IMR-90 (cell line): ENCODE data around the gene GPRC5B. TPM values are rescaled to one million over a fixed set of nuclear protein-coding genes. Genes with fewer than 3 reads are reported as not detected.

ENCODE experiments used
- ATAC-seq: fragments of 200-7000 bp; cut with Tn5 transposase; 2 replicates; pipeline ENCODE4 v1.9.1; 2020; ENCODE audit warnings: low read depth, mild to moderate bottlenecking, moderate library complexity
- BruUV-seq: library from RNA; stranded (reverse); fragments of 400-500 nt; replicated peaks from 2 replicates; lab custom pipeline; 2021; lab: Mats Ljungman, UMichigan
- CTCF ChIA-PET: fragments of 300-600 bp; formaldehyde crosslinking; extraction: SDS; loops from one replicate; lab custom pipeline; 2021; ENCODE audit warnings: antibody characterized with exemption; lab: Yijun Ruan, JAX
- POLR2A ChIA-PET: fragments of 300-600 bp; sonication (Branson Sonifier 250); formaldehyde crosslinking; loops from one replicate; lab custom pipeline; 2022; ENCODE audit warnings: antibody characterized with exemption; ENCODE audit not compliant: unreplicated experiment; lab: Charles Lee
- DNase-seq: peaks from one replicate; pipeline ENCODE4 v3.0.0; 2013
- H2AFZ ChIP-seq: replicated peaks from 2 replicates; pipeline ENCODE3; 2013; ENCODE audit warnings: low read length, mild to moderate bottlenecking; ENCODE audit not compliant: poor library complexity
- H2AK5ac ChIP-seq: 2 replicates; pipeline ENCODE4 v1.6.1; 2013; ENCODE audit warnings: low read depth, low read length, inconsistent platforms
- H2AK9ac ChIP-seq: replicated peaks from 2 replicates; pipeline ENCODE3; 2013; ENCODE audit warnings: mild to moderate bottlenecking, low read depth, low read length, moderate library complexity; ENCODE audit not compliant: poor library complexity
- H2BK120ac ChIP-seq: 2 replicates; pipeline ENCODE4 v1.6.1; 2013; ENCODE audit warnings: low read depth, low read length, inconsistent platforms
- H2BK15ac ChIP-seq: 3 replicates; pipeline ENCODE4 v1.6.1; 2013; ENCODE audit warnings: low read depth, low read length, inconsistent platforms
- H2BK20ac ChIP-seq: 2 replicates; pipeline ENCODE4 v1.6.1; 2013; ENCODE audit warnings: low read depth, mild to moderate bottlenecking, inconsistent platforms, low read length, moderate library complexity
- H2BK5ac ChIP-seq: 2 replicates; pipeline ENCODE4 v1.6.1; 2013; ENCODE audit warnings: mild to moderate bottlenecking, low read depth, low read length, inconsistent platforms; ENCODE audit not compliant: poor library complexity, severe bottlenecking
- H3K14ac ChIP-seq: replicated peaks from 2 replicates; pipeline ENCODE4 v1.6.1; 2013; ENCODE audit warnings: low read depth, low read length, inconsistent platforms
- H3K18ac ChIP-seq: 2 replicates; pipeline ENCODE4 v1.6.1; 2013; ENCODE audit warnings: low read depth, low read length, control low read depth
- H3K23ac ChIP-seq: 2 replicates; pipeline ENCODE4 v1.6.1; 2013; ENCODE audit warnings: low read depth, low read length, inconsistent platforms
- H3K27ac ChIP-seq: 2 replicates; pipeline ENCODE4 v1.5.1; 2013; ENCODE audit warnings: mild to moderate bottlenecking, control low read depth, low read length; ENCODE audit not compliant: insufficient read depth
- H3K27me3 ChIP-seq: 2 replicates; pipeline ENCODE4 v1.6.1; 2013; ENCODE audit warnings: low read length; ENCODE audit not compliant: control insufficient read depth, insufficient read depth
- H3K36me3 ChIP-seq: 2 replicates; pipeline ENCODE4 v1.6.1; 2013; ENCODE audit warnings: low read length, mixed read lengths; ENCODE audit not compliant: control insufficient read depth, insufficient read depth
- H3K4ac ChIP-seq: 2 replicates; pipeline ENCODE4 v1.6.1; 2013; ENCODE audit warnings: low read depth, low read length, inconsistent platforms
- H3K4me1 ChIP-seq: 2 replicates; pipeline ENCODE4 v1.6.1; 2013; ENCODE audit warnings: low read length, mixed read lengths; ENCODE audit not compliant: control insufficient read depth, insufficient read depth
- H3K4me2 ChIP-seq: 2 replicates; pipeline ENCODE4 v1.6.1; 2013; ENCODE audit warnings: low read depth, mild to moderate bottlenecking, control low read depth, low read length, moderate library complexity
- H3K4me3 ChIP-seq: 2 replicates; pipeline ENCODE4 v1.5.1; 2013; ENCODE audit warnings: low read depth, mild to moderate bottlenecking, control low read depth, low read length, moderate library complexity; ENCODE audit not compliant: insufficient read depth
- H3K56ac ChIP-seq: 2 replicates; pipeline ENCODE4 v1.6.1; 2013; ENCODE audit warnings: low read length, inconsistent platforms; ENCODE audit not compliant: insufficient read depth; ENCODE audit errors: extremely low read depth
- H3K79me1 ChIP-seq, 2 experiments: 2 replicates each; pipeline ENCODE4 v1.6.1; 2013; ENCODE audit warnings: low read length in 2 of 2, inconsistent platforms in 1 of 2, low read depth in 1 of 2
- H3K9ac ChIP-seq: 2 replicates; pipeline ENCODE4 v1.6.1; 2013; ENCODE audit warnings: low read depth, low read length, control low read depth
- H3K9me1 ChIP-seq: 2 replicates; pipeline ENCODE4 v1.6.1; 2013; ENCODE audit warnings: low read length, inconsistent platforms; ENCODE audit not compliant: insufficient read depth
- H3K9me3 ChIP-seq: 2 replicates; pipeline ENCODE4 v1.6.1; 2013; ENCODE audit warnings: low read length; ENCODE audit not compliant: control insufficient read depth, insufficient read depth
- H4K20me1 ChIP-seq: 2 replicates; pipeline ENCODE4 v1.6.1; 2013; ENCODE audit warnings: low read length, inconsistent platforms; ENCODE audit not compliant: insufficient read depth
- H4K5ac ChIP-seq: 2 replicates; pipeline ENCODE4 v1.6.1; 2013; ENCODE audit warnings: mild to moderate bottlenecking, low read depth, low read length, control low read depth
- H4K8ac ChIP-seq, 2 experiments: 2 replicates each; pipeline ENCODE4 v1.6.1; 2013; ENCODE audit warnings: low read depth in 2 of 2, low read length in 2 of 2, control low read depth in 1 of 2, inconsistent platforms in 1 of 2
- H4K91ac ChIP-seq: 2 replicates; pipeline ENCODE4 v1.6.1; 2013; ENCODE audit warnings: low read depth, low read length, inconsistent platforms; ENCODE audit not compliant: insufficient read depth
- BHLHE40 ChIP-seq: fragments of 150-350 bp; IDR thresholded peaks from 2 replicates; pipeline ENCODE4 v1.6.1; 2016; ENCODE audit warnings: mild to moderate bottlenecking, low read depth, low read length
- CHD1 ChIP-seq: IDR thresholded peaks from 2 replicates; pipeline ENCODE4 v1.6.1; 2012; ENCODE audit warnings: low read depth, low read length, improper control_type of control experiment
- FOS ChIP-seq: fragments of 150-350 bp; IDR thresholded peaks from 2 replicates; pipeline ENCODE4 v1.6.1; 2016; ENCODE audit warnings: low read depth, low read length
- MAFK ChIP-seq: IDR thresholded peaks from 2 replicates; pipeline ENCODE4 v1.6.1; 2012; ENCODE audit warnings: low read depth, low read length, improper control_type of control experiment
- MAZ ChIP-seq: IDR thresholded peaks from 2 replicates; pipeline ENCODE4 v1.6.1; 2012; ENCODE audit warnings: low read depth, mild to moderate bottlenecking, low read length, improper control_type of control experiment, moderate library complexity, borderline replicate concordance
- MXI1 ChIP-seq: IDR thresholded peaks from 2 replicates; pipeline ENCODE4 v1.6.1; 2012; ENCODE audit warnings: low read depth, mild to moderate bottlenecking, low read length, moderate library complexity, borderline replicate concordance
- NFE2L2 ChIP-seq: fragments of 150-350 bp; IDR thresholded peaks from 2 replicates; pipeline ENCODE4 v1.6.1; 2016; ENCODE audit warnings: low read depth, mild to moderate bottlenecking, low read length
- POLR2A ChIP-seq: IDR thresholded peaks from 2 replicates; pipeline ENCODE4 v1.6.1; 2012; ENCODE audit warnings: mild to moderate bottlenecking, low read depth, low read length
- RAD21 ChIP-seq: IDR thresholded peaks from 2 replicates; pipeline ENCODE4 v1.6.1; 2012; ENCODE audit warnings: low read length, improper control_type of control experiment
- RCOR1 ChIP-seq: IDR thresholded peaks from 2 replicates; pipeline ENCODE4 v1.6.1; 2012; ENCODE audit warnings: mild to moderate bottlenecking, low read length, improper control_type of control experiment; ENCODE audit not compliant: insufficient replicate concordance
- RFX5 ChIP-seq: IDR thresholded peaks from 2 replicates; pipeline ENCODE4 v1.8.0; 2012; ENCODE audit warnings: low read depth, mild to moderate bottlenecking, low read length, moderate library complexity
- SMC3 ChIP-seq: fragments of 150-350 bp; IDR thresholded peaks from 2 replicates; pipeline ENCODE4 v1.6.1; 2016; ENCODE audit warnings: low read depth, mild to moderate bottlenecking, antibody characterized with exemption, low read length, moderate library complexity
- WGBS, 2 experiments: methylation state at CpG; one replicate each; pipeline versions ENCODE4 v1.1.5 to v1.1.7; 2013; ENCODE audit warnings: missing lambda C conversion rate in 2 of 2; ENCODE audit not compliant: insufficient read length in 1 of 2; ENCODE audit errors: extremely low coverage in 2 of 2; 5-methylcytosine and 5-hydroxymethylcytosine counted together
- dilution Hi-C: fragments of 300-500 bp; cut with HindIII; formaldehyde crosslinking; loops from one replicate; pipeline ENCODE4 v1.14.3; 2018; ENCODE audit warnings: low sequenced_read_pairs; ENCODE audit not compliant: unreplicated experiment
- in situ Hi-C: fragments of 300-500 bp; cut with MboI; formaldehyde crosslinking; loops from 3 replicates; pipeline ENCODE4 v1.14.3; 2019; ENCODE audit warnings: low sequenced_read_pairs, inconsistent platforms, mixed read lengths
- intact Hi-C: fragments of 100-400 bp; cut with micrococcal nuclease; formaldehyde crosslinking; loops from 2 replicates; pipeline ENCODE4 v1.10.0; 2022
- polyA plus RNA-seq, 3 experiments: library from polyadenylated mRNA; depleted of rRNA; stranded (reverse); fragments of >200 nt; gene quantifications; 2 replicates each; pipeline ENCODE4 v1.2.3, GENCODE V29; 2012; ENCODE audit warnings: low replicate concordance in 1 of 3
- total RNA-seq: library from RNA; depleted of rRNA; stranded (reverse); fragments of >200 nt; gene quantifications from 2 replicates; pipeline ENCODE4 v1.2.3, GENCODE V29; 2012
- TF ChIP-seq, protein P1 (sequence below): fragments of 150-350 bp; IDR thresholded peaks from 2 replicates; pipeline ENCODE4 v1.6.1; 2016; ENCODE audit warnings: low read depth, mild to moderate bottlenecking, low read length, moderate library complexity, borderline replicate concordance
- TF ChIP-seq, protein P2 (sequence below): fragments of 150-350 bp; IDR thresholded peaks from 2 replicates; pipeline ENCODE4 v1.6.1; 2017; ENCODE audit warnings: mild to moderate bottlenecking, antibody characterized with exemption, low read length, low read depth

GPRC5B gene
- total and polyA plus RNA-seq, 2 of the 4 experiments (the other 2 are of a cell fraction), result 2.5 to 8.5 TPM

GRCh38 chr16:19810817-19811731, 73.6 kb downstream of the GPRC5B start:
- Histone ChIP-seq H3K9me3 (peaks cover under 1% of the 10 kb centered on the region; the same call in 1 of the 2 replicates), H3K18ac (peak overlapping the region; percentile 83), H2AFZ (peak overlapping the region; percentile 70), H2BK15ac (peak overlapping the region; percentile 93; the same call in 1 of the 3 replicates), H2AK5ac (peak overlapping the region; percentile 96), H3K36me3 (no peaks in the 10 kb centered on the region), H4K5ac (peak overlapping the region; percentile 70), H3K14ac (peak overlapping the region; percentile 86), H3K23ac (peak overlapping the region; percentile 75), H4K20me1 (no peaks in the 10 kb centered on the region), H4K91ac (peak overlapping the region; percentile 97), H3K4me2 (peak overlapping the region; percentile 88), H3K4ac (peak overlapping the region; percentile 96), H2BK5ac (peak overlapping the region; percentile 99), H3K4me3 (no peak overlapping the region), H2BK120ac (peak overlapping the region; percentile 99), H2BK20ac (peak overlapping the region; percentile 100), H3K9ac (no peak overlapping the region), H3K56ac (peak overlapping the region; percentile 76), H4K8ac (peak overlapping the region in 1 of 2 experiments; percentile 93; a peak in 2 of 4 replicates), H2AK9ac (peak overlapping the region; percentile 90), H3K9me1 (peaks cover 8% of the 10 kb centered on the region), H3K27me3 (no peaks in the 10 kb centered on the region), H3K79me1 (no peaks in the 10 kb centered on the region), H3K4me1 (peaks cover 13% of the 10 kb centered on the region), H3K27ac (peak overlapping the region; percentile 89)
- intact Hi-C loops, result no loop called here
- ATAC-seq (peak; percentile 83), DNase-seq (peak; percentile 95)
- ChIA-PET CTCF (no interaction called here), POLR2A (no interaction called here)
- BruUV-seq, result no TSS peak
- dilution Hi-C loops, result no loop called here
- WGBS, 2 experiments, result 84% methylated on average over 5 of the region's 13 CpGs; no CpG with 5 or more reads in 1 of the 2 experiments
- in situ Hi-C loops, result no loop called here
- TF ChIP-seq, protein P1, sequence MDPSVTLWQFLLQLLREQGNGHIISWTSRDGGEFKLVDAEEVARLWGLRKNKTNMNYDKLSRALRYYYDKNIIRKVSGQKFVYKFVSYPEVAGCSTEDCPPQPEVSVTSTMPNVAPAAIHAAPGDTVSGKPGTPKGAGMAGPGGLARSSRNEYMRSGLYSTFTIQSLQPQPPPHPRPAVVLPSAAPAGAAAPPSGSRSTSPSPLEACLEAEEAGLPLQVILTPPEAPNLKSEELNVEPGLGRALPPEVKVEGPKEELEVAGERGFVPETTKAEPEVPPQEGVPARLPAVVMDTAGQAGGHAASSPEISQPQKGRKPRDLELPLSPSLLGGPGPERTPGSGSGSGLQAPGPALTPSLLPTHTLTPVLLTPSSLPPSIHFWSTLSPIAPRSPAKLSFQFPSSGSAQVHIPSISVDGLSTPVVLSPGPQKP, result no peak
- TF ChIP-seq MXI1 (no peak), RCOR1 (peak; percentile 35), MAFK (peak; percentile 69), FOS (no peak), NFE2L2 (no peak), SMC3 (no peak), BHLHE40 (no peak), POLR2A (no peak), RFX5 (no peak), RAD21 (no peak), MAZ (no peak), CHD1 (no peak)
- TF ChIP-seq, protein P2, sequence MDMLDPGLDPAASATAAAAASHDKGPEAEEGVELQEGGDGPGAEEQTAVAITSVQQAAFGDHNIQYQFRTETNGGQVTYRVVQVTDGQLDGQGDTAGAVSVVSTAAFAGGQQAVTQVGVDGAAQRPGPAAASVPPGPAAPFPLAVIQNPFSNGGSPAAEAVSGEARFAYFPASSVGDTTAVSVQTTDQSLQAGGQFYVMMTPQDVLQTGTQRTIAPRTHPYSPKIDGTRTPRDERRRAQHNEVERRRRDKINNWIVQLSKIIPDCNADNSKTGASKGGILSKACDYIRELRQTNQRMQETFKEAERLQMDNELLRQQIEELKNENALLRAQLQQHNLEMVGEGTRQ, result no peak
